Hepatocyte (in vitro differentiated cells): ENCODE results near the gene CALD1. TPM values are rescaled to one million over a fixed set of nuclear protein-coding genes. Genes with fewer than 3 reads are reported as not detected.

Experiments used
- DNase-seq: peaks from one replicate; pipeline ENCODE4 v3.0.0-alpha.2; 2016; ENCODE audit warnings: low spot score
- H2AFZ ChIP-seq: fragments of 200-600 bp; sonication (generic); 2 replicates; pipeline ENCODE4 v1.6.0; 2016; ENCODE audit warnings: antibody characterized with exemption, mild to moderate bottlenecking
- H3K27ac ChIP-seq: fragments of 200-600 bp; sonication (generic); 2 replicates; pipeline ENCODE4 v1.5.1; 2016; ENCODE audit warnings: mild to moderate bottlenecking
- H3K27me3 ChIP-seq: fragments of 200-600 bp; sonication (generic); 2 replicates; pipeline ENCODE4 v1.6.1; 2016
- H3K36me3 ChIP-seq: fragments of 200-600 bp; sonication (generic); replicated peaks from 2 replicates; pipeline ENCODE4 v1.5.1; 2016; ENCODE audit warnings: low read depth; ENCODE audit not compliant: insufficient read depth
- H3K4me1 ChIP-seq: fragments of 200-600 bp; sonication (generic); 2 replicates; pipeline ENCODE4 v1.5.1; 2016; ENCODE audit warnings: mild to moderate bottlenecking, moderate library complexity; ENCODE audit not compliant: insufficient read depth
- H3K4me2 ChIP-seq: fragments of 200-600 bp; sonication (generic); 2 replicates; pipeline ENCODE4 v1.6.0; 2016
- H3K4me3 ChIP-seq: fragments of 200-600 bp; sonication (generic); 2 replicates; pipeline ENCODE4 v1.5.1; 2016; ENCODE audit warnings: mild to moderate bottlenecking
- H3K79me2 ChIP-seq: fragments of 200-600 bp; sonication (generic); 2 replicates; pipeline ENCODE4 v1.6.0; 2017; ENCODE audit warnings: mild to moderate bottlenecking
- H3K9me2 ChIP-seq: fragments of 200-600 bp; sonication (generic); replicated peaks from 2 replicates; pipeline ENCODE4 v1.6.0; 2017; ENCODE audit warnings: mild to moderate bottlenecking; ENCODE audit not compliant: insufficient read depth
- H3K9me3 ChIP-seq: fragments of 200-600 bp; sonication (generic); 2 replicates; pipeline ENCODE4 v1.5.1; 2016; ENCODE audit warnings: low read depth, mild to moderate bottlenecking
- H4K20me1 ChIP-seq: fragments of 200-600 bp; sonication (generic); 2 replicates; pipeline ENCODE4 v1.6.0; 2016; ENCODE audit warnings: mild to moderate bottlenecking; ENCODE audit not compliant: insufficient read depth, poor library complexity, severe bottlenecking
- EZH2 ChIP-seq: fragments of 200-600 bp; sonication (generic); IDR thresholded peaks from 2 replicates; pipeline ENCODE4 v1.6.1; 2016; ENCODE audit warnings: antibody characterized with exemption, mild to moderate bottlenecking, borderline replicate concordance
- EZH2phosphoT487 ChIP-seq: fragments of 200-600 bp; sonication (generic); IDR thresholded peaks from one replicate; pipeline ENCODE4 v1.6.1; 2018; ENCODE audit warnings: antibody characterized with exemption, mild to moderate bottlenecking, low read depth, moderate library complexity; ENCODE audit not compliant: unreplicated experiment, severe bottlenecking
- WGBS: methylation state at CpG from one replicate; pipeline ENCODE4 v1.1.6; 2016; ENCODE audit warnings: low lambda C conversion rate; ENCODE audit errors: missing lambda C conversion rate; 5-methylcytosine and 5-hydroxymethylcytosine counted together
- polyA plus RNA-seq: library from polyadenylated mRNA; unstranded; fragments of >200 nt; fragmentation: Nextera tagmentation; extraction: Ambion mirVana; gene quantifications from 2 replicates; pipeline ENCODE4 v1.2.1, GENCODE V29; 2016
- total RNA-seq: library from RNA; depleted of rRNA; stranded (reverse); fragments of >200 nt; gene quantifications from 2 replicates; pipeline ENCODE4 v1.2.3, GENCODE V29; 2014
- TF ChIP-seq, protein P1 (sequence below): fragments of 200-600 bp; sonication (generic); IDR thresholded peaks from 2 replicates; pipeline ENCODE4 v1.5.1; 2016; ENCODE audit warnings: antibody characterized with exemption, mild to moderate bottlenecking; ENCODE audit not compliant: poor library complexity

The CALD1 gene
- total and polyA plus RNA-seq, 2 experiments from 2014 or later = 207 to 333 TPM

DNA sequence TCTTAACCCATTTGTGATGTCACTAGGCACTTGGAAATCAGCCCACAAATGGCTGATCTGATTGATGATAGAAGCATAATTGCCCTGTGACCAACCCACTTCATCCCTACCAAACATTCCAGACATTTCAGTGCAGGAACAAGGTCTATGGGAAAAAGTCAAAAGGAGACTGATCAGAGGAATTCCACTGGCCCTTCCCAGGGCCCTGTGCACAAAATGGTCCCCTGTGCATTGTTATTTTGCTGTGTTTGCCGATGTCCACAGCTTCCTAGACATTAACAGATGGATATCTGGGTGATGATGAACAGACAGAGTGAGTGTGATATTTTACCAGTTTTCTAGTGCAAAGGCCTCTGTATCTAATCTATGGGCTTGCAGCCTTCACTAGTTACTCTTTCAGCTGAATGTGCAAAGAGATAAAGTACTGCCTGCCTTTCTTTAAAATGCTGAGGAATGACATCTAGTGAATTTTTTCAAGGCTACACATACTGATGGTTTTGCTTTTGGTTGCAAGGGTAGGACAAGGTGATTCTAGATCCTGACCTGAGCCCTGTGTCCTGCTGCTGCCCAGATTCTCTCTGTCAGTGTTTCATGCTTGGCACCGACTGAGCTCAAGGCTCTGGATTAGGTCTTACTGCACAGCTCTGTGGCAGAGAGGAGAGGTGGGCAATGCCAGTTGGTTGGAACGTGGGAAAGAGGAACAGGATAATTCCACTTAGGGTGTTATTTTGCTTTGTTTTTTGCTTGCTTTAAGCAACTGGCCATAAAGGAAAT, 55.4 kb downstream of the CALD1 start:
- no peaks in the 10 kb centered on the region for H3K9me2 ChIP-seq
- no peaks in the 10 kb centered on the region for H3K36me3 ChIP-seq
- no peak overlapping the region for H2AFZ ChIP-seq
- peaks cover 46% of the 10 kb centered on the region for H3K79me2 ChIP-seq
- H3K9me3 ChIP-seq = no peaks in the 10 kb centered on the region
- DNase-seq = no peak
- peak overlapping the region; percentile 11 for H3K4me2 ChIP-seq
- H3K27me3 ChIP-seq = no peaks in the 10 kb centered on the region
- 50% methylated on average over 3 of the region's 3 CpGs for WGBS
- peaks cover 6% of the 10 kb centered on the region for H4K20me1 ChIP-seq
- TF ChIP-seq, protein P1, sequence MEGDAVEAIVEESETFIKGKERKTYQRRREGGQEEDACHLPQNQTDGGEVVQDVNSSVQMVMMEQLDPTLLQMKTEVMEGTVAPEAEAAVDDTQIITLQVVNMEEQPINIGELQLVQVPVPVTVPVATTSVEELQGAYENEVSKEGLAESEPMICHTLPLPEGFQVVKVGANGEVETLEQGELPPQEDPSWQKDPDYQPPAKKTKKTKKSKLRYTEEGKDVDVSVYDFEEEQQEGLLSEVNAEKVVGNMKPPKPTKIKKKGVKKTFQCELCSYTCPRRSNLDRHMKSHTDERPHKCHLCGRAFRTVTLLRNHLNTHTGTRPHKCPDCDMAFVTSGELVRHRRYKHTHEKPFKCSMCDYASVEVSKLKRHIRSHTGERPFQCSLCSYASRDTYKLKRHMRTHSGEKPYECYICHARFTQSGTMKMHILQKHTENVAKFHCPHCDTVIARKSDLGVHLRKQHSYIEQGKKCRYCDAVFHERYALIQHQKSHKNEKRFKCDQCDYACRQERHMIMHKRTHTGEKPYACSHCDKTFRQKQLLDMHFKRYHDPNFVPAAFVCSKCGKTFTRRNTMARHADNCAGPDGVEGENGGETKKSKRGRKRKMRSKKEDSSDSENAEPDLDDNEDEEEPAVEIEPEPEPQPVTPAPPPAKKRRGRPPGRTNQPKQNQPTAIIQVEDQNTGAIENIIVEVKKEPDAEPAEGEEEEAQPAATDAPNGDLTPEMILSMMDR = no peak
- TF ChIP-seq EZH2 (no peak), EZH2phosphoT487 (no peak)
- peak overlapping the region; percentile 33 for H3K27ac ChIP-seq
- no peak overlapping the region for H3K4me3 ChIP-seq
- peaks cover 6% of the 10 kb centered on the region for H3K4me1 ChIP-seq

- H3K36me3 ChIP-seq = no peaks in the 10 kb centered on the region
- H3K27me3 ChIP-seq = no peaks in the 10 kb centered on the region
- H3K4me3 ChIP-seq = no peak overlapping the region
- peaks cover 6% of the 10 kb centered on the region for H3K4me1 ChIP-seq
- H3K27ac ChIP-seq = peak overlapping the region; percentile 33
- H2AFZ ChIP-seq = no peak overlapping the region
- no peaks in the 10 kb centered on the region for H3K9me2 ChIP-seq
- H3K4me2 ChIP-seq = no peak overlapping the region
- TF ChIP-seq EZH2phosphoT487 (no peak), EZH2 (no peak)
- TF ChIP-seq, protein P1 = no peak
- no peak for DNase-seq
- 84% methylated on average over 4 of the region's 4 CpGs for WGBS
- peaks cover 44% of the 10 kb centered on the region for H3K79me2 ChIP-seq
- H3K9me3 ChIP-seq = no peaks in the 10 kb centered on the region
- H4K20me1 ChIP-seq = peaks cover 6% of the 10 kb centered on the region
Observed at GRCh38 chr7:134835463-134835823, 56.0 kb downstream of the CALD1 start.

GRCh38 chr7:134836447-134836846, 57.0 kb downstream of the CALD1 start:
- H3K27me3 ChIP-seq = no peaks in the 10 kb centered on the region
- H3K9me2 ChIP-seq = no peaks in the 10 kb centered on the region
- H3K27ac ChIP-seq = peak overlapping the region; percentile 23
- H2AFZ ChIP-seq = no peak overlapping the region
- WGBS = 80% methylated on average over 6 of the region's 6 CpGs
- H3K4me1 ChIP-seq = peaks cover 6% of the 10 kb centered on the region
- peaks cover 6% of the 10 kb centered on the region for H4K20me1 ChIP-seq
- H3K4me3 ChIP-seq = no peak overlapping the region
- H3K4me2 ChIP-seq = no peak overlapping the region
- no peak for TF ChIP-seq EZH2
- TF ChIP-seq, protein P1 = no peak
- no peak for TF ChIP-seq EZH2phosphoT487
- H3K36me3 ChIP-seq = no peaks in the 10 kb centered on the region
- H3K9me3 ChIP-seq = no peaks in the 10 kb centered on the region
- peaks cover 43% of the 10 kb centered on the region for H3K79me2 ChIP-seq
- no peak for DNase-seq
